ENCODE measurements around the gene SLC35F5.

- TF ChIP-seq, protein P1, sequence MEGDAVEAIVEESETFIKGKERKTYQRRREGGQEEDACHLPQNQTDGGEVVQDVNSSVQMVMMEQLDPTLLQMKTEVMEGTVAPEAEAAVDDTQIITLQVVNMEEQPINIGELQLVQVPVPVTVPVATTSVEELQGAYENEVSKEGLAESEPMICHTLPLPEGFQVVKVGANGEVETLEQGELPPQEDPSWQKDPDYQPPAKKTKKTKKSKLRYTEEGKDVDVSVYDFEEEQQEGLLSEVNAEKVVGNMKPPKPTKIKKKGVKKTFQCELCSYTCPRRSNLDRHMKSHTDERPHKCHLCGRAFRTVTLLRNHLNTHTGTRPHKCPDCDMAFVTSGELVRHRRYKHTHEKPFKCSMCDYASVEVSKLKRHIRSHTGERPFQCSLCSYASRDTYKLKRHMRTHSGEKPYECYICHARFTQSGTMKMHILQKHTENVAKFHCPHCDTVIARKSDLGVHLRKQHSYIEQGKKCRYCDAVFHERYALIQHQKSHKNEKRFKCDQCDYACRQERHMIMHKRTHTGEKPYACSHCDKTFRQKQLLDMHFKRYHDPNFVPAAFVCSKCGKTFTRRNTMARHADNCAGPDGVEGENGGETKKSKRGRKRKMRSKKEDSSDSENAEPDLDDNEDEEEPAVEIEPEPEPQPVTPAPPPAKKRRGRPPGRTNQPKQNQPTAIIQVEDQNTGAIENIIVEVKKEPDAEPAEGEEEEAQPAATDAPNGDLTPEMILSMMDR (conservative IDR thresholded peaks at IDR 0.05; ENCODE audit: low read length), result no peak
- TF ChIP-seq EZH2phosphoT487 (IDR thresholded peaks at IDR 0.05; ENCODE audit: borderline replicate concordance, low read depth, low read length), result no peak
Measured at GRCh38 chr2:113703386-113704299, 52.8 kb downstream of the SLC35F5 start.
